ENCODE data around the gene PHLPP1.
"Not testable (repeated sequence)": the region's sequence is repeated elsewhere in the genome, so short reads cannot be mapped to it uniquely, and the experiment has no call there.

Gene PHLPP1

GRCh38 chr18:62740650-62741049 is 25.3 kb downstream of the PHLPP1 start:
- not testable (repeated sequence) for H3K27ac ChIP-seq; DNase-seq (ENCODE audit: low read depth, low spot score)

GRCh38 chr18:62741118-62741566 is 25.8 kb downstream of the PHLPP1 start:
- peak; percentile 40 for DNase-seq (ENCODE audit: low read depth, low spot score)
- no peak overlapping the region for H3K27ac ChIP-seq

- H3K27ac ChIP-seq, result no peak overlapping the region
- DNase-seq (ENCODE audit: low read depth, low spot score), result no peak
Measured at GRCh38 chr18:62741584-62741983, 26.2 kb downstream of the PHLPP1 start.

- no peak overlapping the region for H3K27ac ChIP-seq
Measured at GRCh38 chr18:62744076-62744968, 29.0 kb downstream of the PHLPP1 start.

GRCh38 chr18:62745089-62745751 is 29.9 kb downstream of the PHLPP1 start:
- no peak overlapping the region for H3K27ac ChIP-seq
- no peak for DNase-seq (ENCODE audit: low read depth, low spot score)

More at GRCh38 chr18:62744076-62744968, 29.0 kb downstream of the PHLPP1 start:
- DNase-seq (ENCODE audit: low read depth, low spot score), result no peak

GRCh38 chr18:62749389-62749788 is 34.0 kb downstream of the PHLPP1 start:
- no peak for DNase-seq (ENCODE audit: low read depth, low spot score)
- H3K27ac ChIP-seq, result no peak overlapping the region

GRCh38 chr18:62751341-62751821 is 36.0 kb downstream of the PHLPP1 start:
- no peak overlapping the region for H3K27ac ChIP-seq
- no peak for DNase-seq (ENCODE audit: low read depth, low spot score)

GRCh38 chr18:62751977-62752376 is 36.6 kb downstream of the PHLPP1 start:
- no peak overlapping the region for H3K27ac ChIP-seq

GRCh38 chr18:62754026-62754425 is 38.7 kb downstream of the PHLPP1 start:
- DNase-seq (ENCODE audit: low read depth, low spot score), result no peak
- no peak overlapping the region for H3K27ac ChIP-seq

More at GRCh38 chr18:62751977-62752376, 36.6 kb downstream of the PHLPP1 start:
- DNase-seq (ENCODE audit: low read depth, low spot score), result no peak

- no peak overlapping the region for H3K27ac ChIP-seq
- DNase-seq (ENCODE audit: low read depth, low spot score), result no peak
Measured at GRCh38 chr18:62755454-62755853, 40.1 kb downstream of the PHLPP1 start.

GRCh38 chr18:62755946-62756345 is 40.6 kb downstream of the PHLPP1 start:
- DNase-seq (ENCODE audit: low read depth, low spot score), result no peak
- H3K27ac ChIP-seq, result no peak overlapping the region

GRCh38 chr18:62757399-62758010 is 42.2 kb downstream of the PHLPP1 start:
- DNase-seq (ENCODE audit: low read depth, low spot score), result no peak

GRCh38 chr18:62758591-62758990 is 43.2 kb downstream of the PHLPP1 start:
- no peak overlapping the region for H3K27ac ChIP-seq
- DNase-seq (ENCODE audit: low read depth, low spot score), result no peak

More at GRCh38 chr18:62757399-62758010, 42.2 kb downstream of the PHLPP1 start:
- no peak overlapping the region for H3K27ac ChIP-seq

- peak overlapping the region; percentile 21 for H3K27ac ChIP-seq
- no peak for DNase-seq (ENCODE audit: low read depth, low spot score)
Measured at GRCh38 chr18:62759704-62760402, 44.5 kb downstream of the PHLPP1 start.

- peak overlapping the region; percentile 21 for H3K27ac ChIP-seq
- DNase-seq (ENCODE audit: low read depth, low spot score), result no peak
Measured at GRCh38 chr18:62760403-62760734, 45.0 kb downstream of the PHLPP1 start.

- no peak overlapping the region for H3K27ac ChIP-seq
- DNase-seq (ENCODE audit: low read depth, low spot score), result no peak
Measured at GRCh38 chr18:62763101-62763521, 47.8 kb downstream of the PHLPP1 start.

GRCh38 chr18:62766266-62766665 is 50.9 kb downstream of the PHLPP1 start:
- DNase-seq (ENCODE audit: low read depth, low spot score), result no peak
- no peak overlapping the region for H3K27ac ChIP-seq

GRCh38 chr18:62767321-62767720 is 52.0 kb downstream of the PHLPP1 start:
- H3K27ac ChIP-seq, result peak overlapping the region; percentile 48
- no peak for DNase-seq (ENCODE audit: low read depth, low spot score)

GRCh38 chr18:62767836-62768557 is 52.7 kb downstream of the PHLPP1 start:
- peak overlapping the region; percentile 48 for H3K27ac ChIP-seq
- DNase-seq (ENCODE audit: low read depth, low spot score), result no peak

- DNase-seq (ENCODE audit: low read depth, low spot score), result no peak
- H3K27ac ChIP-seq, result peak overlapping the region; percentile 48
Measured at GRCh38 chr18:62768558-62768943, 53.2 kb downstream of the PHLPP1 start.
